ENCODE measurements around the gene USP7.
A peak's percentile ranks its signal among the peaks of the same experiment; 100 is the strongest.
"Not testable (repeated sequence)": the region's sequence is repeated elsewhere in the genome, so short reads cannot be mapped to it uniquely, and the experiment has no call there.

Gene USP7

GRCh38 chr16:8920645-8921346, 42.9 kb downstream of the USP7 start:
- peak; percentile 72 for DNase-seq

- DNase-seq, result no peak
These were observed 43.7 kb downstream of the USP7 start for GRCh38 chr16:8919934-8920462.

- DNase-seq, result no peak
These were observed 44.4 kb downstream of the USP7 start for GRCh38 chr16:8919089-8919933.

GRCh38 chr16:8917336-8917735, 46.4 kb downstream of the USP7 start:
- not testable (repeated sequence) for DNase-seq

GRCh38 chr16:8916541-8917225, 47.0 kb downstream of the USP7 start:
- DNase-seq, result no peak

- DNase-seq, result no peak
These were observed 47.9 kb downstream of the USP7 start for GRCh38 chr16:8915722-8916301.

- no peak for DNase-seq
These were observed 49.6 kb downstream of the USP7 start for GRCh38 chr16:8914098-8914497.

- no peak for DNase-seq
These were observed 50.9 kb downstream of the USP7 start for GRCh38 chr16:8912793-8913192.

GRCh38 chr16:8910811-8911210, 52.9 kb downstream of the USP7 start:
- no peak for DNase-seq

- DNase-seq, result no peak
These were observed 54.8 kb downstream of the USP7 start for GRCh38 chr16:8908810-8909468.

- DNase-seq, result no peak
These were observed 56.6 kb downstream of the USP7 start for GRCh38 chr16:8907096-8907495.

- no peak for DNase-seq
These were observed 57.7 kb downstream of the USP7 start for GRCh38 chr16:8905795-8906591.

- peak; percentile 35 for DNase-seq
These were observed 58.4 kb downstream of the USP7 start for GRCh38 chr16:8905168-8905762.

GRCh38 chr16:8904018-8904430, 59.7 kb downstream of the USP7 start:
- DNase-seq, result no peak

- no peak for DNase-seq
These were observed 60.7 kb downstream of the USP7 start for GRCh38 chr16:8903004-8903403.

GRCh38 chr16:8901320-8901861, 62.3 kb downstream of the USP7 start:
- DNase-seq, result no peak

- DNase-seq, result no peak
These were observed 63.4 kb downstream of the USP7 start for GRCh38 chr16:8900343-8900742.

- DNase-seq, result no peak
These were observed 63.9 kb downstream of the USP7 start for GRCh38 chr16:8899709-8900317.

- no peak for DNase-seq
These were observed 64.9 kb downstream of the USP7 start for GRCh38 chr16:8898660-8899318.
